Activated CD4-positive, alpha-beta T cell treated with anti-CD3 and anti-CD28 coated beads for 4 hours (primary cell): ENCODE results near the gene PTGR2.
"Not testable (repeated sequence)": the region's sequence is repeated elsewhere in the genome, so short reads cannot be mapped to it uniquely, and the experiment has no call there.

ENCODE experiments used
- DNase-seq, 2 donors: peaks; one replicate each; pipeline ENCODE4 v3.0.0-alpha.2; 2020

Gene PTGR2

GRCh38 chr14:73887694-73888459, 36.2 kb downstream of the PTGR2 start:
- DNase-seq = no peak

GRCh38 chr14:73888460-73888725, 36.8 kb downstream of the PTGR2 start:
- DNase-seq = no peak

- no peak for DNase-seq
Measured at GRCh38 chr14:73888971-73889370, 37.3 kb downstream of the PTGR2 start.

- DNase-seq = no peak
Measured at GRCh38 chr14:73889376-73889775, 37.7 kb downstream of the PTGR2 start.

- not testable (repeated sequence) for DNase-seq
Measured at GRCh38 chr14:73894180-73894687, 42.6 kb downstream of the PTGR2 start.

- no peak for DNase-seq
Measured at GRCh38 chr14:73895939-73896338, 44.3 kb downstream of the PTGR2 start.

GRCh38 chr14:73896521-73896920, 44.9 kb downstream of the PTGR2 start:
- DNase-seq = no peak

- DNase-seq = no peak
Measured at GRCh38 chr14:73903028-73903427, 51.4 kb downstream of the PTGR2 start.

- DNase-seq = no peak
Measured at GRCh38 chr14:73909681-73910080, 58.0 kb downstream of the PTGR2 start.

GRCh38 chr14:73913256-73913655, 61.6 kb downstream of the PTGR2 start:
- DNase-seq = no peak

- no peak for DNase-seq
Measured at GRCh38 chr14:73916324-73916723, 64.7 kb downstream of the PTGR2 start.

GRCh38 chr14:73919457-73919856, 67.8 kb downstream of the PTGR2 start:
- DNase-seq = not testable (repeated sequence)

- no peak for DNase-seq
Measured at GRCh38 chr14:73924337-73924736, 72.7 kb downstream of the PTGR2 start.
